GM18498 (cell line): Measurements from ENCODE around the gene AOPEP.
"Not testable (repeated sequence)": the region's sequence is repeated elsewhere in the genome, so short reads cannot be mapped to it uniquely, and the experiment has no call there.

Experiments
- ATAC-seq: cut with Tn5 transposase; IDR thresholded peaks from one replicate; pipeline ENCODE4 v1.9.1; 2021; ENCODE audit warnings: mild to moderate bottlenecking, moderate library complexity; ENCODE audit not compliant: unreplicated experiment

Gene AOPEP

GRCh38 chr9:94867281-94867841, 140.9 kb downstream of the AOPEP start:
- no peak for ATAC-seq

- ATAC-seq: no peak
Observed at GRCh38 chr9:94867842-94868312, 141.4 kb downstream of the AOPEP start.

GRCh38 chr9:94868464-94868863, 142.0 kb downstream of the AOPEP start:
- no peak for ATAC-seq

- no peak for ATAC-seq
Observed at GRCh38 chr9:94869415-94869843, 142.9 kb downstream of the AOPEP start.

GRCh38 chr9:94870465-94870792, 143.9 kb downstream of the AOPEP start:
- no peak for ATAC-seq

GRCh38 chr9:94870793-94871558, 144.5 kb downstream of the AOPEP start:
- ATAC-seq: no peak

GRCh38 chr9:94872083-94872833, 145.8 kb downstream of the AOPEP start:
- ATAC-seq: no peak

GRCh38 chr9:94872891-94873511, 146.5 kb downstream of the AOPEP start:
- ATAC-seq: no peak

GRCh38 chr9:94874316-94874715, 147.8 kb downstream of the AOPEP start:
- no peak for ATAC-seq

GRCh38 chr9:94875300-94876020, 149.0 kb downstream of the AOPEP start:
- ATAC-seq: peak; percentile 91

- not testable (repeated sequence) for ATAC-seq
Observed at GRCh38 chr9:94878804-94879203, 152.3 kb downstream of the AOPEP start.

GRCh38 chr9:94879230-94879629, 152.7 kb downstream of the AOPEP start:
- ATAC-seq: no peak

GRCh38 chr9:94881023-94881422, 154.5 kb downstream of the AOPEP start:
- ATAC-seq: no peak

- ATAC-seq: no peak
Observed at GRCh38 chr9:94881454-94881853, 155.0 kb downstream of the AOPEP start.

- no peak for ATAC-seq
Observed at GRCh38 chr9:94881940-94882339, 155.4 kb downstream of the AOPEP start.

- no peak for ATAC-seq
Observed at GRCh38 chr9:94882966-94883641, 156.6 kb downstream of the AOPEP start.

GRCh38 chr9:94885854-94886447, 159.5 kb downstream of the AOPEP start:
- no peak for ATAC-seq

- no peak for ATAC-seq
Observed at GRCh38 chr9:94887721-94888120, 161.2 kb downstream of the AOPEP start.

GRCh38 chr9:94888775-94889174, 162.3 kb downstream of the AOPEP start:
- ATAC-seq: no peak

- no peak for ATAC-seq
Observed at GRCh38 chr9:94889628-94890027, 163.1 kb downstream of the AOPEP start.
